T-cell (primary cell): ENCODE data around the gene PEX11G. TPM values are rescaled to one million over a fixed set of nuclear protein-coding genes. Genes with fewer than 3 reads are reported as not detected.
A peak's percentile ranks its signal among the peaks of the same experiment; 100 is the strongest.
"Not testable (repeated sequence)": the region's sequence is repeated elsewhere in the genome, so short reads cannot be mapped to it uniquely, and the experiment has no call there.

Experiments
- ATAC-seq, 4 experiments: fragments of 200-7000 bp in 3 of 4; fragments of 150-1000 bp in 1 of 4; cut with Tn5 transposase; replicated peaks in 1 of 4; 1 replicate in 3 of 4; 2 replicates in 1 of 4; pipeline ENCODE4 v1.10.0; 2021; ENCODE audit warnings: moderate library complexity in 3 of 4, mild to moderate bottlenecking in 2 of 4, moderate number of reproducible peaks in 1 of 4
- CTCF ChIA-PET, 2 donors: fragments of 300-600 bp; sonication (Branson Sonifier 250); formaldehyde crosslinking; loops; one replicate each; lab custom pipeline; 2022; ENCODE audit warnings: antibody characterized with exemption in 2 of 2; lab: Charles Lee
- POLR2A ChIA-PET, 2 donors: fragments of 300-600 bp; sonication (Branson Sonifier 250); formaldehyde crosslinking; loops; one replicate each; lab custom pipeline; 2022; ENCODE audit warnings: antibody characterized with exemption in 2 of 2; lab: Charles Lee
- DNase-seq, 35 experiments: peaks; one replicate each; pipeline versions ENCODE4 v3.0.0 to v3.0.0-alpha.2; 2013 to 2023
- H3K27ac ChIP-seq: one replicate; pipeline ENCODE4 v1.5.1; 2013; ENCODE audit warnings: low read length
- H3K27me3 ChIP-seq, 2 experiments: replicated peaks in 1 of 2; 1 replicate in 1 of 2; 2 replicates in 1 of 2; pipeline versions ENCODE4 v1.6.1 to v1.7.0; 2013; ENCODE audit warnings: low read length in 1 of 2, mixed read lengths in 1 of 2; ENCODE audit not compliant: control insufficient read depth in 2 of 2, insufficient read depth in 2 of 2; ENCODE audit errors: extremely low read depth in 1 of 2
- H3K36me3 ChIP-seq, 2 donors: 1 replicate in 1 of 2; 2 replicates in 1 of 2; pipeline versions ENCODE4 v1.6.1 to v1.7.0; 2013; ENCODE audit warnings: low read length in 1 of 2; ENCODE audit not compliant: control insufficient read depth in 2 of 2, insufficient read depth in 1 of 2; ENCODE audit errors: extremely low read depth in 1 of 2
- H3K4me1 ChIP-seq, 2 experiments: 1 replicate in 1 of 2; 2 replicates in 1 of 2; pipeline versions ENCODE4 v1.6.1 to v1.7.0; 2013; ENCODE audit warnings: low read length in 2 of 2, mixed read lengths in 1 of 2; ENCODE audit not compliant: insufficient read depth in 2 of 2, control insufficient read depth in 1 of 2; ENCODE audit errors: extremely low read depth in 1 of 2
- H3K4me3 ChIP-seq, 2 donors: 1 replicate in 1 of 2; 2 replicates in 1 of 2; pipeline versions ENCODE4 v1.5.1 to v1.7.0; 2013; ENCODE audit warnings: mild to moderate bottlenecking in 2 of 2, low read length in 1 of 2, moderate library complexity in 1 of 2; ENCODE audit not compliant: control insufficient read depth in 1 of 2; ENCODE audit errors: extremely low read depth in 1 of 2
- H3K9me3 ChIP-seq: 2 replicates; pipeline ENCODE4 v1.7.0; 2013
- H3K27ac Mint-ChIP-seq, 2 donors: one replicate each; pipeline ENCODE4 v1.8.0; 2020 to 2021; ENCODE audit warnings: mild to moderate bottlenecking in 2 of 2, mixed read lengths in 2 of 2
- H3K27me3 Mint-ChIP-seq, 2 donors: one replicate each; pipeline ENCODE4 v1.8.0; 2021 to 2022; ENCODE audit warnings: mixed read lengths in 2 of 2
- H3K36me3 Mint-ChIP-seq: one replicate; pipeline ENCODE4 v1.8.0; 2021; ENCODE audit warnings: mixed read lengths
- H3K4me1 Mint-ChIP-seq, 3 donors: one replicate each; pipeline ENCODE4 v1.8.0; 2020 to 2022; ENCODE audit warnings: mixed read lengths in 3 of 3, mild to moderate bottlenecking in 1 of 3
- H3K4me3 Mint-ChIP-seq, 3 donors: one replicate each; pipeline ENCODE4 v1.8.0; 2020 to 2022; ENCODE audit warnings: mild to moderate bottlenecking in 3 of 3, mixed read lengths in 3 of 3, moderate library complexity in 3 of 3
- H3K9me3 Mint-ChIP-seq, 3 donors: one replicate each; pipeline ENCODE4 v1.8.0; 2020 to 2022; ENCODE audit warnings: mixed read lengths in 3 of 3
- WGBS: methylation state at CpG from one replicate; pipeline ENCODE4 v1.1.5; 2013; ENCODE audit warnings: missing lambda C conversion rate; ENCODE audit not compliant: insufficient coverage; 5-methylcytosine and 5-hydroxymethylcytosine counted together
- total RNA-seq, 35 experiments: library from RNA in 6 of 35; stranded (reverse) in 6 of 35; fragments of 120-200 nt in 1 of 35; gene quantifications; one replicate each; pipeline versions ENCODE4 v1.2.1 to v1.2.4 and lab custom pipeline; 2013 to 2026

PEX11G gene
- total RNA-seq, 5 donors from 2014 or later (not counting 1 experiment from before 2014, with no cell fraction given), result 0.35 to 1.1 (median 0.67) TPM; not detected in 1

DNA sequence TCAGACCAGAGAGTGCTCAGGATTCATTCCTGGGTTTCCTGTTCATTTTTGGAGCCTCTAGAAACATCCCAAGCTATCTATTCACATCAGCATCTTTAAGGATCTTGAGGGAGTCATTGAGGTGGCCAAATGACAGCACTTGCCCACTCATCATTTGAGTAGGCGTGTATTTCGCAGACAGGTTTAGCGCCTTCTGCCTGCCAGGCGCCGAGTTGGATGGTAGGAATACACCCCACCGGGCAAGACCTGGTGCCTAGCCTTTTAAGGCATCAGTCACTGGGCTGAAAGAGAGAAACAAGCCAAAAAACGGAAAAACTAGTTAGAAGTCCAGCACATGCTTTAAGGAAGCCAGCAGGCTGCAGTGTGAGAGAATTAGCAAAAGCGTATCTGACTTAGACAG, 33.8 kb downstream of the PEX11G start:
- peaks cover 40 to 93% of the 10 kb centered on the region in 2 donors for H3K36me3 ChIP-seq
- H3K36me3 Mint-ChIP-seq, result peaks cover 61% of the 10 kb centered on the region
- ChIA-PET POLR2A (no interaction called here), CTCF (no interaction called here)
- H3K27ac ChIP-seq, result no peak overlapping the region
- peaks cover 0 to 16% of the 10 kb centered on the region in 2 experiments for H3K4me1 ChIP-seq
- WGBS, result 93% methylated on average over 8 of the region's 8 CpGs
- no peaks in the 10 kb centered on the region for H3K9me3 ChIP-seq
- peaks cover 27 to 44% (median 27%) of the 10 kb centered on the region in 3 donors for H3K4me1 Mint-ChIP-seq
- no peak for DNase-seq
- H3K27ac Mint-ChIP-seq, result no peak overlapping the region
- no peak overlapping the region for H3K4me3 Mint-ChIP-seq
- no peaks in the 10 kb centered on the region for H3K27me3 ChIP-seq
- H3K4me3 ChIP-seq, result no peak overlapping the region
- no peak for ATAC-seq
- H3K9me3 Mint-ChIP-seq, result peaks cover 0 to 5% (median 0%) of the 10 kb centered on the region in 3 donors
- H3K27me3 Mint-ChIP-seq, result no peaks in the 10 kb centered on the region

DNA sequence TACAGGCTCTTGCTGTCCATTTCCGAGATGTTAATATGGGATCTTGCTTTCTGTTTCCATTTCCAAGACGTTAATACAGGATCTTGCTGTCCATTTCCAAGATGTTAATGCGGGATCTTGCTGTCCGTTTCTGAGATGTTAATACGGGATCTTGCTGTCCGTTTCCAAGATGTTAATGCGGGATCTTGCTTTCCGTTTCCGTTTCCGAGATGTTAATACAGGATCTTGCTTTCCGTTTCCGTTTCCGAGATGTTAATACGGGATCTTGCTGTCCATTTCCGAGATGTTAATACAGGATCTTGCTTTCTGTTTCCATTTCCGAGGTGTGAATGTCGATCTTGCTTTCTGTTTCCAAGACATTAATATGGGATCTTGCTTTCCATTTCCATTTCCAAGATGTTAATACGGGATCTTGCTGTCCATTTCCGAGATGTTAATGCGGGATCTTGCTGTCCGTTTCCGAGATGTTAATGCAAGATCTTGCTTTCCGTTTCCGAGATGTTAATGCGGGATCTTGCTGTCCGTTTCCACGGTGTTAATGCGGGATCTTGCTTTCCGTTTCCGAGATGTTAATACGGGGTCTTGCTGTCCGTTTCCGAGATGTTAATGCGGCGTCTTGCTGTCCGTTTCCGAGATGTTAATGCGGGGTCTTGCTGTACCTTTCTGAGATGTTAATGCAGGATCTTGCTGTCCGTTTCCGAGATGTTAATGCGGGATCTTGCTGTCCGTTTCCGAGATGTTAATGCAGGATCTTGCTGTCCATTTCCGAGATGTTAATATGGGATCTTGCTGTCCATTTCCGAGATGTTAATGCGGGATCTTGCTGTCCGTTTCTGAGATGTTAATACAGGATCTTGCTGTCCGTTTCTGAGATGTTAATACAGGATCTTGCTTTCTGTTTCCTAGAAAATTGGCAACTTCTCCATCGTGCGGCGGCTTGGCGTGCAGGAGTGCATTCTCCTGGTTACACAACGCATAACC, 38.3 kb downstream of the PEX11G start:
- WGBS, result 86% methylated on average over 52 of the region's 53 CpGs
- DNase-seq (peak in 1 of 35 experiments; percentile 54), ATAC-seq (no peak)
- Mint-ChIP-seq H3K27me3 (no peaks in the 10 kb centered on the region), H3K4me3 (no peak overlapping the region), H3K36me3 (peaks cover 54% of the 10 kb centered on the region), H3K4me1 (peaks cover 25 to 41% (median 26%) of the 10 kb centered on the region in 3 donors), H3K27ac (no peak overlapping the region), H3K9me3 (peaks cover 0 to 5% (median 0%) of the 10 kb centered on the region in 3 donors)
- H3K4me1 ChIP-seq, result peaks cover 0 to 16% of the 10 kb centered on the region in 2 experiments
- peaks cover 23 to 82% of the 10 kb centered on the region in 2 donors for H3K36me3 ChIP-seq
- no peaks in the 10 kb centered on the region for H3K9me3 ChIP-seq
- CTCF ChIA-PET, result no interaction called here
- H3K27me3 ChIP-seq, result no peaks in the 10 kb centered on the region
- POLR2A ChIA-PET, result no interaction called here
- H3K27ac ChIP-seq, result no peak overlapping the region
- H3K4me3 ChIP-seq, result no peak overlapping the region

DNA sequence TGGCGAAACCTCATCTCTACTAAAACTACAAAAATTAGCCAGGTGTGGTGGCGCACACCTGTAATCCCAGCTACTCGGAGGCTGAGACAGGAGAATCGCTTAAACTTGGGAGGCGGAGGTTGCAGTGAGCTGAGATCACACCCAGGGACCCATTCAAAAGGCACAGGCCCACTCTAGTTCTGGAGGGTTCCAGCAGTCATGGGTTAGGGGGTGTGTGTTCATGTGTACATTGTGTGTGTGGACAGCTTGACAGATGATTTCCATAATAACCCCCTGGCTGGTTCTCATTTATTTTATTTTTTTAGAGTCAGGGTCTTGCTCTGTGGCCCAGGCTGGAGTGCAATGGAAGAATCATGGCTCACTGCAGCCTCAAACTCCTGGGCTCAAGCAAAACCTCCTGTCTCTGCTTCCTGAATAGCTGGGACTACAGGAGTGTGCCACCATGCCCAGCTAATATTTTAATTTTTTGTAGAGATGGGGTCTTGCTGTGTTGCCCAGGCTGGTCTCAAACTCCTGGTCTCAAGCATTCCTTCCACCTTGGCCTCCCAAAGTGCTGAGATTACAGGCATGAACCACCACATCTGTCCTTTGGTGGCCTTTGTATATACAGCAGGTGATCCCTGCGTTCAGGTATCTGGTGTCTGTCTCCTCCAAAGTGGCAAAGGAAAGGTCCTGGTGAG, 39.3 kb downstream of the PEX11G start:
- H3K9me3 ChIP-seq, H3K4me3 ChIP-seq, H3K27me3 Mint-ChIP-seq, H3K27me3 ChIP-seq, H3K27ac ChIP-seq, H3K4me3 Mint-ChIP-seq, H3K9me3 Mint-ChIP-seq, H3K27ac Mint-ChIP-seq, DNase-seq, POLR2A ChIA-PET: not testable (repeated sequence)
- Histone ChIP-seq H3K36me3 (peaks cover 27 to 82% of the 10 kb centered on the region in 2 donors), H3K4me1 (peaks cover 0 to 16% of the 10 kb centered on the region in 2 experiments)
- ATAC-seq, result peak; percentile 32 to 51 (median 39)
- WGBS, result 81% methylated on average over 5 of the region's 6 CpGs
- Mint-ChIP-seq H3K4me1 (peaks cover 17 to 33% (median 20%) of the 10 kb centered on the region in 3 donors), H3K36me3 (peaks cover 52% of the 10 kb centered on the region)
- CTCF ChIA-PET, result interaction anchor here in 1 of 2 donors (0.7 kb wide), 1 partner anchor 10 kb away, joined by 4 read pairs; no protein-coding TSS in a partner anchor

DNA sequence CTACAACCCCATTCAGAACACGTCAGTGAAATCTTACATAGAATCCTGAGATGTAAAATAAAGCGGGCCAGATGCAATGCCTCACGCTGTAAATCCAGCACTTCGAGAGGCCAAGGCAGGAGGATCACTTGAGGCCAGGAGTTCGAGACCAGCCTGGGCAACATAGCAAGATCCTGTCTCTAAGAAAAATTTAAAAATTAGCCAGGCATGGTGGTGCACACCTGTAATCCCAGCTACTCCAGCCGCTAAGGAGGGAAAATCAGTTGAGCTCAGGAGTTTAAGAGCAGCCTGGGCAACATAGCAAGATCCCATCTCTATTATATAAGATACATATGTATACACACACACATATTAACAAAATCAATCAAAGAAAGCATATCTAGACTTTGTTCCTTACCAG, 41.2 kb downstream of the PEX11G start:
- no peak overlapping the region for H3K27ac Mint-ChIP-seq
- Histone ChIP-seq H3K9me3 (no peaks in the 10 kb centered on the region), H3K27me3 (no peaks in the 10 kb centered on the region), H3K4me3 (no peak overlapping the region), H3K36me3 (peaks cover 28 to 85% of the 10 kb centered on the region in 2 donors), H3K27ac (no peak overlapping the region), H3K4me1 (peaks cover 0 to 4% of the 10 kb centered on the region in 2 experiments)
- ATAC-seq (no peak), DNase-seq (no peak)
- H3K36me3 Mint-ChIP-seq, result peaks cover 49% of the 10 kb centered on the region
- 98% methylated on average over 5 of the region's 6 CpGs for WGBS
- peaks cover 8 to 19% (median 11%) of the 10 kb centered on the region in 3 donors for H3K4me1 Mint-ChIP-seq
- no peaks in the 10 kb centered on the region for H3K9me3 Mint-ChIP-seq
- no peaks in the 10 kb centered on the region for H3K27me3 Mint-ChIP-seq
- H3K4me3 Mint-ChIP-seq, result no peak overlapping the region
- ChIA-PET CTCF (no interaction called here), POLR2A (interaction anchor here in 1 of 2 donors (0.5 kb wide), 1 partner anchor 188 kb away, joined by 7 read pairs; no protein-coding TSS in a partner anchor)

DNA sequence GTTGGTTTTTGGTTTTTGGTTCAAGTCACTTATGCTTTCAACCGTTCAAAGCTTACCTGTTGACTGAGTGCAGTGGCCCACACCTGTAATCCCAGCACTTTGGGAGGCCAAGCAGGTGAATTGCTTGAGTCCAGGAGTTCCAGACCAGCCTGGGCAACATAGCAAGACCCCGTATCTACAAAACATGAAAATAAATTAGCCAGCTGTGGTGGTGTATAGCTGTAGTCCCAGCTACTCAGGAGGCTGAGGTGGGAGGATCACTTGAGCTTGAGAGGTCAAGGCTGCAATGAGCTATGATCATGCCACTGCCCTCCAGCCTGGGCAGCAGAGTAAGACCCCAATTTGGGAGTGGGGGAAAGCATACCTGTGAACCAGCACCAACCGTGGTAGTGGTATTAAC, 43.7 kb downstream of the PEX11G start:
- CTCF ChIA-PET, result interaction anchor here in 1 of 2 donors (0.5 kb wide), 1 partner anchor 1105 kb away, joined by 3 read pairs; no protein-coding TSS in a partner anchor
- H3K27me3 Mint-ChIP-seq, result no peaks in the 10 kb centered on the region
- Histone ChIP-seq H3K9me3 (no peaks in the 10 kb centered on the region), H3K36me3 (peaks cover 31 to 86% of the 10 kb centered on the region in 2 donors), H3K4me1 (no peaks in the 10 kb centered on the region), H3K27ac (no peak overlapping the region), H3K4me3 (no peak overlapping the region), H3K27me3 (no peaks in the 10 kb centered on the region)
- H3K4me3 Mint-ChIP-seq, result no peak overlapping the region
- H3K9me3 Mint-ChIP-seq, result no peaks in the 10 kb centered on the region
- no peak overlapping the region for H3K27ac Mint-ChIP-seq
- DNase-seq (no peak), ATAC-seq (no peak)
- H3K4me1 Mint-ChIP-seq, result peaks cover 0 to under 1% (median 0%) of the 10 kb centered on the region in 3 donors
- POLR2A ChIA-PET, result no interaction called here
- WGBS, result 80% methylated on average over 1 of the region's 3 CpGs
- peaks cover 43% of the 10 kb centered on the region for H3K36me3 Mint-ChIP-seq

DNA sequence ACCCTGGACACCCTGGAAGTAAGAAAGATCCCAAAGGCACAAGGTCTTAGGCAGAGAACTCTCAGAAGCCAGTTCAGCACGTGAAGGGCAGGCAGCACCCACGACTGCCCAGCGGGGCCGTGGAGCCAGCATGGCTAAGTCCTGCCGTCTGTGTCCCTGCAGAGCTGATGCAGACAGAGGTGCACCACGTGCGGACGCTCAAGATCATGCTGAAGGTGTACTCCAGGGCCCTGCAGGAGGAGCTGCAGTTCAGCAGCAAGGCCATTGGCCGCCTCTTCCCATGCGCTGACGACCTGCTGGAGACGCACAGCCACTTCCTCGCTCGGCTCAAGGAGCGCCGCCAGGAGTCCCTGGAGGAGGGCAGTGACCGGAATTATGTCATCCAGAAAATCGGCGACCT, 44.8 kb downstream of the PEX11G start:
- no peaks in the 10 kb centered on the region for H3K9me3 Mint-ChIP-seq
- no peak overlapping the region for H3K4me3 ChIP-seq
- no peaks in the 10 kb centered on the region for H3K9me3 ChIP-seq
- no peaks in the 10 kb centered on the region for H3K27me3 ChIP-seq
- DNase-seq (no peak), ATAC-seq (no peak)
- no peak overlapping the region for H3K27ac ChIP-seq
- ChIA-PET CTCF (no interaction called here), POLR2A (no interaction called here)
- H3K4me3 Mint-ChIP-seq, result no peak overlapping the region
- H3K36me3 ChIP-seq, result peaks cover 38 to 93% of the 10 kb centered on the region in 2 donors
- peaks cover 48% of the 10 kb centered on the region for H3K36me3 Mint-ChIP-seq
- no peaks in the 10 kb centered on the region for H3K27me3 Mint-ChIP-seq
- H3K27ac Mint-ChIP-seq, result no peak overlapping the region
- 99% methylated on average over 16 of the region's 19 CpGs for WGBS
- no peaks in the 10 kb centered on the region for H3K4me1 Mint-ChIP-seq
- no peaks in the 10 kb centered on the region for H3K4me1 ChIP-seq
